GM18499 (cell line): Measurements from ENCODE around the gene IL6.
"Not testable (repeated sequence)": the region's sequence is repeated elsewhere in the genome, so short reads cannot be mapped to it uniquely, and the experiment has no call there.

ENCODE experiments used
- ATAC-seq: cut with Tn5 transposase; IDR thresholded peaks from one replicate; pipeline ENCODE4 v1.9.1; 2021; ENCODE audit warnings: moderate number of reproducible peaks; ENCODE audit not compliant: insufficient read depth, unreplicated experiment

Gene IL6

GRCh38 chr7:22772885-22773284, 45.9 kb downstream of the IL6 start:
- ATAC-seq, result no peak

GRCh38 chr7:22776964-22777363, 50.0 kb downstream of the IL6 start:
- no peak for ATAC-seq

GRCh38 chr7:22779730-22780323, 52.8 kb downstream of the IL6 start:
- not testable (repeated sequence) for ATAC-seq

GRCh38 chr7:22781230-22781711, 54.3 kb downstream of the IL6 start:
- ATAC-seq, result no peak
